GM12878 (cell line): ENCODE results near the gene SIL1.

Experiments used
- CTCF ChIP-seq, 3 experiments: IDR thresholded peaks in 2 of 3; conservative IDR thresholded peaks in 1 of 3; 2 replicates each; pipeline ENCODE4 v1.5.1; 2011; ENCODE audit warnings: low read depth in 3 of 3, low read length in 3 of 3, mild to moderate bottlenecking in 3 of 3, control low read depth in 2 of 3, moderate library complexity in 2 of 3, inconsistent platforms in 1 of 3, mixed read lengths in 1 of 3; ENCODE audit not compliant: control insufficient read depth in 2 of 3, insufficient read depth in 1 of 3; ENCODE audit errors: extremely low read depth in 1 of 3
- JUNB ChIP-seq: IDR thresholded peaks from 2 replicates; pipeline ENCODE4 v1.6.1; 2016; ENCODE audit warnings: antibody characterized with exemption, mild to moderate bottlenecking
- MLLT1 ChIP-seq: fragments of 450-650 bp; IDR thresholded peaks from 2 replicates; pipeline ENCODE4 v1.6.1; 2016; ENCODE audit warnings: mild to moderate bottlenecking
- RAD51 ChIP-seq: fragments of 450-650 bp; IDR thresholded peaks from 2 replicates; pipeline ENCODE4 v1.6.1; 2016; ENCODE audit warnings: moderate library complexity, mild to moderate bottlenecking, inconsistent platforms
- REST ChIP-seq: IDR thresholded peaks from 2 replicates; pipeline ENCODE4 v1.6.1; 2012; ENCODE audit warnings: mild to moderate bottlenecking, low read depth, low read length
- TF ChIP-seq, protein P1 (sequence below): IDR thresholded peaks from 2 replicates; pipeline ENCODE4 v1.6.1; 2011; ENCODE audit warnings: mild to moderate bottlenecking, low read depth, low read length, moderate library complexity; ENCODE audit not compliant: insufficient replicate concordance

- TF ChIP-seq REST (no peak), CTCF (IDR thresholded peaks at IDR 0.05 in 2 of 3, conservative IDR thresholded peaks at IDR 0.05 in 1 of 3; ENCODE audit: control insufficient read depth in 2 of 3, extremely low read depth in 1 of 3, insufficient read depth in 1 of 3, low read depth in 3 of 3, low read length in 3 of 3) (no peak), MLLT1 (no peak), RAD51 (no peak), JUNB (no peak)
- TF ChIP-seq, protein P1, sequence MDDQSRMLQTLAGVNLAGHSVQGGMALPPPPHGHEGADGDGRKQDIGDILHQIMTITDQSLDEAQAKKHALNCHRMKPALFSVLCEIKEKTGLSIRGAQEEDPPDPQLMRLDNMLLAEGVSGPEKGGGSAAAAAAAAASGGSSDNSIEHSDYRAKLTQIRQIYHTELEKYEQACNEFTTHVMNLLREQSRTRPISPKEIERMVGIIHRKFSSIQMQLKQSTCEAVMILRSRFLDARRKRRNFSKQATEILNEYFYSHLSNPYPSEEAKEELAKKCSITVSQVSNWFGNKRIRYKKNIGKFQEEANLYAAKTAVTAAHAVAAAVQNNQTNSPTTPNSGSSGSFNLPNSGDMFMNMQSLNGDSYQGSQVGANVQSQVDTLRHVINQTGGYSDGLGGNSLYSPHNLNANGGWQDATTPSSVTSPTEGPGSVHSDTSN = no peak
Observed at GRCh38 chr5:139012176-139012575, 186.0 kb downstream of the SIL1 start.
